Measurements from ENCODE around the gene LRRC3C.
A peak's percentile ranks its signal among the peaks of the same experiment; 100 is the strongest.
"Not testable (repeated sequence)": the region's sequence is repeated elsewhere in the genome, so short reads cannot be mapped to it uniquely, and the experiment has no call there.

Gene LRRC3C

GRCh38 chr17:39927101-39927928 is at the start of gene LRRC3C, which contains the start of gene ORMDL3:
Gene LRRC3C, plus strand, starts transcription at chr17:39927732. Its CDS starts 13,792 bp downstream, at chr17:39941524.
Gene ORMDL3, minus strand, starts transcription at chr17:39927601. Its CDS starts 3,398 bp downstream, at chr17:39924203.
- DNase-seq (ENCODE audit: low read depth in 4 of 4, low spot score in 1 of 4): peak; percentile 71 to 90 (median 86)

- not testable (repeated sequence) for DNase-seq (ENCODE audit: low read depth in 4 of 4, low spot score in 1 of 4)
These were observed 41.4 kb upstream of the LRRC3C start for GRCh38 chr17:39886102-39886501.

GRCh38 chr17:39887078-39887477 is 40.5 kb upstream of the LRRC3C start:
- no peak for DNase-seq (ENCODE audit: low read depth in 4 of 4, low spot score in 1 of 4)

GRCh38 chr17:39889200-39889599 is 38.3 kb upstream of the LRRC3C start:
- DNase-seq (ENCODE audit: low read depth in 4 of 4, low spot score in 1 of 4): no peak

- no peak for DNase-seq (ENCODE audit: low read depth in 4 of 4, low spot score in 1 of 4)
These were observed 32.7 kb upstream of the LRRC3C start for GRCh38 chr17:39894681-39895376.

GRCh38 chr17:39898088-39898487 is 29.4 kb upstream of the LRRC3C start:
- DNase-seq (ENCODE audit: low read depth in 4 of 4, low spot score in 1 of 4): no peak

GRCh38 chr17:39899215-39899614 is 28.3 kb upstream of the LRRC3C start:
- no peak for DNase-seq (ENCODE audit: low read depth in 4 of 4, low spot score in 1 of 4)

- not testable (repeated sequence) for DNase-seq (ENCODE audit: low read depth in 4 of 4, low spot score in 1 of 4)
These were observed 25.5 kb upstream of the LRRC3C start for GRCh38 chr17:39902027-39902426.

GRCh38 chr17:39903158-39903884 is 24.2 kb upstream of the LRRC3C start:
- no peak for DNase-seq (ENCODE audit: low read depth in 4 of 4, low spot score in 1 of 4)

GRCh38 chr17:39904990-39905288 is 22.6 kb upstream of the LRRC3C start:
- DNase-seq (ENCODE audit: low read depth in 4 of 4, low spot score in 1 of 4): no peak

GRCh38 chr17:39908789-39909352 is 18.7 kb upstream of the LRRC3C start:
- DNase-seq (ENCODE audit: low read depth in 4 of 4, low spot score in 1 of 4): no peak

GRCh38 chr17:39913989-39914388 is 13.5 kb upstream of the LRRC3C start:
- no peak for DNase-seq (ENCODE audit: low read depth in 4 of 4, low spot score in 1 of 4)

GRCh38 chr17:39915559-39915958 is 12.0 kb upstream of the LRRC3C start:
- no peak for DNase-seq (ENCODE audit: low read depth in 4 of 4, low spot score in 1 of 4)

- DNase-seq (ENCODE audit: low read depth in 4 of 4, low spot score in 1 of 4): no peak
These were observed 10.6 kb upstream of the LRRC3C start for GRCh38 chr17:39916918-39917317.

- no peak for DNase-seq (ENCODE audit: low read depth in 4 of 4, low spot score in 1 of 4)
These were observed 8.3 kb upstream of the LRRC3C start for GRCh38 chr17:39919087-39919683.

- DNase-seq (ENCODE audit: low read depth in 4 of 4, low spot score in 1 of 4): peak in 2 of 4 experiments; percentile 48 to 49
These were observed 7.0 kb upstream of the LRRC3C start for GRCh38 chr17:39920218-39921210.

GRCh38 chr17:39921323-39921722 is 6.2 kb upstream of the LRRC3C start:
- peak in 1 of 4 experiments; percentile 17 for DNase-seq (ENCODE audit: low read depth in 4 of 4, low spot score in 1 of 4)

- no peak for DNase-seq (ENCODE audit: low read depth in 4 of 4, low spot score in 1 of 4)
These were observed 5.5 kb upstream of the LRRC3C start for GRCh38 chr17:39922006-39922405.

- no peak for DNase-seq (ENCODE audit: low read depth in 4 of 4, low spot score in 1 of 4)
These were observed 4.3 kb upstream of the LRRC3C start for GRCh38 chr17:39923230-39923629.
